ENCODE data around the gene STX10.

DNA sequence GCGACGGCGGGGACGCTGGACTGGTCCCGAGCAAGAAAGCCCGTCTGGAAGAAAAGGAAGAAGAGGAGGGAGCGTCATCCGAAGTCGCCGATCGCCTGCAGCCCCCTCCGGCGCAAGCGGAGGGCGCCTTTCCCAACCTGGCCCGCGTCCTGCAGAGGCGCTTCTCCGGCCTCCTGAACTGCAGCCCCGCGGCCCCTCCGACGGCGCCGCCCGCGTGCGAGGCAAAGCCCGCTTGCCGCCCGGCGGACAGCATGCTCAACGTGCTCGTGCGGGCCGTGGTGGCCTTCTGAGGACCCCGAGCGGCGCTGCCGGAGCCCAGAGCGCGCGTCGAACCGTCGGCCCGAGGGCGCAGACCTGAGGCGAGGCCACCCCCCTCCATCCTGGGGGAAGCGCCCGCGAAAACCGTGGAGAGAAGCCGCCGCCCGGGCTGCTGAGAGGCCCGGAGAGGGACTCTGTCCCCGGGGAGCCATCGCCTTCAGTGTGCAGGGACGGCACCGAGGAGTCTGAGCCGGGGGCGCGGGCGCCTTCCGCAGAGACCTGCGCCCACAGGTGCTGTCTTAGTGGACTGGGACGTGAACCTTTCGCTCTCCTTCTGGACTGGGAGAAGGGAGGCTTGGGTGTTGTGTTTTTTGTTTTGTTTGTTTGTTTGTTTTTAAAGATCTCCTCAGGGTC, 3.5 kb upstream of the STX10 start:
- TF ChIP-seq POLR2A (IDR thresholded peaks at IDR 0.05), result no peak
- TF ChIP-seq, protein P1, sequence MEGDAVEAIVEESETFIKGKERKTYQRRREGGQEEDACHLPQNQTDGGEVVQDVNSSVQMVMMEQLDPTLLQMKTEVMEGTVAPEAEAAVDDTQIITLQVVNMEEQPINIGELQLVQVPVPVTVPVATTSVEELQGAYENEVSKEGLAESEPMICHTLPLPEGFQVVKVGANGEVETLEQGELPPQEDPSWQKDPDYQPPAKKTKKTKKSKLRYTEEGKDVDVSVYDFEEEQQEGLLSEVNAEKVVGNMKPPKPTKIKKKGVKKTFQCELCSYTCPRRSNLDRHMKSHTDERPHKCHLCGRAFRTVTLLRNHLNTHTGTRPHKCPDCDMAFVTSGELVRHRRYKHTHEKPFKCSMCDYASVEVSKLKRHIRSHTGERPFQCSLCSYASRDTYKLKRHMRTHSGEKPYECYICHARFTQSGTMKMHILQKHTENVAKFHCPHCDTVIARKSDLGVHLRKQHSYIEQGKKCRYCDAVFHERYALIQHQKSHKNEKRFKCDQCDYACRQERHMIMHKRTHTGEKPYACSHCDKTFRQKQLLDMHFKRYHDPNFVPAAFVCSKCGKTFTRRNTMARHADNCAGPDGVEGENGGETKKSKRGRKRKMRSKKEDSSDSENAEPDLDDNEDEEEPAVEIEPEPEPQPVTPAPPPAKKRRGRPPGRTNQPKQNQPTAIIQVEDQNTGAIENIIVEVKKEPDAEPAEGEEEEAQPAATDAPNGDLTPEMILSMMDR (IDR thresholded peaks at IDR 0.05), result peak in 1 of 6 experiments; percentile 5

Data from adrenal gland (tissue), 5 donors.